Pancreas (tissue), 10 donors: ENCODE data around the gene TRIP4. TPM values are rescaled to one million over a fixed set of nuclear protein-coding genes. Genes with fewer than 3 reads are reported as not detected.

Experiments used
- ATAC-seq, 4 donors: fragments of 200-7000 bp; cut with Tn5 transposase; one replicate each; pipeline versions ENCODE4 v1.8.0 to v1.9.1; 2020; ENCODE audit warnings: mild to moderate bottlenecking in 4 of 4, moderate library complexity in 4 of 4
- DNase-seq, 6 donors: peaks; one replicate each; pipeline ENCODE4 v3.0.0-alpha.2; 2020
- FAIRE-seq: peaks from 2 replicates; lab custom pipeline; 2012; peaks lifted over from hg19 to GRCh38; lab: Jason Lieb, UNC
- H3K27ac ChIP-seq, 4 donors: fragments of 200-600 bp; sonication (generic); 1 replicate in 3 of 4; 2 replicates in 1 of 4; pipeline versions ENCODE4 v1.5.0 to v1.8.0; 2020
- H3K27me3 ChIP-seq, 4 donors: fragments of 200-600 bp; one replicate each; pipeline ENCODE4 v1.8.0; 2021
- H3K36me3 ChIP-seq, 3 donors: fragments of 200-600 bp; sonication (generic) in 1 of 3; one replicate each; pipeline versions ENCODE4 v1.5.0 to v1.8.0; 2020 to 2021
- H3K4me1 ChIP-seq, 3 donors: fragments of 200-600 bp; one replicate each; pipeline ENCODE4 v1.8.0; 2021
- H3K4me3 ChIP-seq, 4 donors: fragments of 200-600 bp; sonication (generic) in 2 of 4; one replicate each; pipeline versions ENCODE4 v1.5.0 to v1.8.0; 2020 to 2021
- H3K9me3 ChIP-seq, 4 donors: fragments of 200-600 bp; one replicate each; pipeline ENCODE4 v1.8.0; 2021
- CTCF ChIP-seq, 4 donors: fragments of 200-600 bp; sonication (generic) in 3 of 4; IDR thresholded peaks; one replicate each; pipeline versions ENCODE4 v1.5.0 to v1.8.0; 2021; ENCODE audit warnings: antibody characterized with exemption in 4 of 4
- WGBS, 2 donors: extraction: QIAGEN DNeasy Blood & Tissue Kit; methylation state at CpG; one replicate each; pipeline ENCODE4 v1.1.7; 2013; 5-methylcytosine and 5-hydroxymethylcytosine counted together
- intact Hi-C, 3 donors: fragments of 100-400 bp; cut with DNase I; formaldehyde crosslinking; loops; one replicate each; pipeline versions ENCODE4 v1.11.1 to v1.14.2; 2022
- polyA plus RNA-seq, 2 donors: library from polyadenylated mRNA; stranded (reverse); fragments of 200-250 nt; gene quantifications; one replicate each; pipeline ENCODE4 v1.2.3, GENCODE V29; 2013
- total RNA-seq, 6 donors: library from RNA; stranded (reverse); fragmentation: NEBNext Ultra II Directional in 4 of 6; extraction: Animal tissue kit (Norgen Biotek cat#: 25700) in 4 of 6; gene quantifications; one replicate each; pipeline versions ENCODE4 v1.2.1 to v1.2.4, GENCODE V29; 2021 to 2023
- donor health status: healthy with polysubstance abuse.
- donor health status: DM: no; HTN: no; CAD: no; lungs with moderate emphysema.
- donor health status: DM: no; HTN: no; CAD: no.
- donor health status: control.
- donor health status: control.
- donor health status: Bipolar disorder and iron deficiency.
- donor health status: DM: yes; HTN: yes; CAD: no.
- donor health status: DM: no; HTN: no; CAD: no.
- donor health status: DM: no; HTN: no; CAD: no.
- donor health status: DM: yes; HTN: yes; CAD: no.

The TRIP4 gene
- total and polyA plus RNA-seq, 8 donors: 9.1 to 17.5 (median 11.6) TPM

GRCh38 chr15:64443016-64443415 is 55.4 kb downstream of the TRIP4 start:
- Histone ChIP-seq H3K4me1 (peaks cover 0 to 18% (median 10%) of the 10 kb centered on the region in 3 donors), H3K27me3 (no peaks in the 10 kb centered on the region), H3K9me3 (no peaks in the 10 kb centered on the region), H3K27ac (peak overlapping the region in 2 of 4 donors; percentile 49 to 77), H3K4me3 (no peak overlapping the region), H3K36me3 (peaks cover 0 to 7% (median 0%) of the 10 kb centered on the region in 3 donors)
- no peak for TF ChIP-seq CTCF (IDR thresholded peaks at IDR 0.05)
- intact Hi-C loops: no loop called here
- FAIRE-seq (no peak), ATAC-seq (no peak), DNase-seq (no peak)
- 75 to 90% methylated on average over 2 of the region's 2 CpGs for WGBS, 2 donors

GRCh38 chr15:64443747-64444621 is 56.3 kb downstream of the TRIP4 start:
- ATAC-seq (peak; percentile 61 to 87 (median 75)), FAIRE-seq (no peak), DNase-seq (peak in 1 of 6 donors; percentile 30)
- H3K27ac ChIP-seq: peak overlapping the region in 3 of 4 donors; percentile 11 to 77 (median 49)
- peaks cover 0 to 18% (median 10%) of the 10 kb centered on the region in 3 donors for H3K4me1 ChIP-seq
- no peaks in the 10 kb centered on the region for H3K27me3 ChIP-seq
- WGBS, 2 donors: 52 to 71% methylated on average over 3 of the region's 3 CpGs
- peaks cover 0 to 7% (median 0%) of the 10 kb centered on the region in 3 donors for H3K36me3 ChIP-seq
- H3K4me3 ChIP-seq: no peak overlapping the region
- TF ChIP-seq CTCF (IDR thresholded peaks at IDR 0.05): no peak
- intact Hi-C loops: no loop called here
- no peaks in the 10 kb centered on the region for H3K9me3 ChIP-seq

GRCh38 chr15:64444836-64445235 is 57.2 kb downstream of the TRIP4 start:
- Histone ChIP-seq H3K36me3 (peaks cover 0 to 7% (median 0%) of the 10 kb centered on the region in 3 donors), H3K27me3 (no peaks in the 10 kb centered on the region), H3K4me3 (no peak overlapping the region), H3K9me3 (no peaks in the 10 kb centered on the region), H3K4me1 (peaks cover 0 to 18% (median 10%) of the 10 kb centered on the region in 3 donors), H3K27ac (peak overlapping the region in 2 of 4 donors; percentile 49 to 77)
- FAIRE-seq (no peak), ATAC-seq (no peak), DNase-seq (no peak)
- TF ChIP-seq CTCF (IDR thresholded peaks at IDR 0.05): no peak
- intact Hi-C loops: no loop called here

GRCh38 chr15:64447536-64448315 is 60.1 kb downstream of the TRIP4 start:
- H3K27me3 ChIP-seq: no peaks in the 10 kb centered on the region
- intact Hi-C loops: no loop called here
- no peak for ATAC-seq
- no peak overlapping the region for H3K4me3 ChIP-seq
- WGBS, 2 donors: 90 to 95% methylated on average over 6 of the region's 6 CpGs
- no peaks in the 10 kb centered on the region for H3K9me3 ChIP-seq
- peaks cover 0 to 7% (median 0%) of the 10 kb centered on the region in 3 donors for H3K36me3 ChIP-seq
- H3K27ac ChIP-seq: no peak overlapping the region
- H3K4me1 ChIP-seq: peaks cover 0 to 19% (median 10%) of the 10 kb centered on the region in 3 donors
- FAIRE-seq: no peak
- no peak for DNase-seq
- no peak for TF ChIP-seq CTCF (IDR thresholded peaks at IDR 0.05)
